GM12878 (cell line): Measurements from ENCODE around the gene ZBTB5. TPM values are rescaled to one million over a fixed set of nuclear protein-coding genes. Genes with fewer than 3 reads are reported as not detected.

ENCODE experiments used
- ATAC-seq: fragments of 200-7000 bp; cut with Tn5 transposase; 3 replicates; pipeline ENCODE4 v1.9.1; 2020; ENCODE audit warnings: mild to moderate bottlenecking, moderate library complexity
- BruUV-seq: library from RNA; stranded (reverse); fragments of 400-500 nt; replicated peaks from 2 replicates; lab custom pipeline; 2021; lab: Mats Ljungman, UMichigan
- CTCF ChIA-PET: fragments of 300-600 bp; sonication (Branson Sonifier 250); formaldehyde crosslinking; extraction: SDS; loops from one replicate; lab custom pipeline; 2021; ENCODE audit warnings: inconsistent platforms; lab: Yijun Ruan, JAX
- POLR2A ChIA-PET: fragments of 350-600 bp; formaldehyde crosslinking; extraction: SDS; loops from one replicate; lab custom pipeline; 2021; ENCODE audit warnings: inconsistent platforms; lab: Charles Lee
- RAD21 ChIA-PET: fragments of 300-600 bp; sonication (Branson Sonifier 250); formaldehyde crosslinking; loops from one replicate; lab custom pipeline; 2023; ENCODE audit warnings: antibody characterized with exemption; ENCODE audit not compliant: unreplicated experiment; lab: Charles Lee
- SMC1A ChIA-PET: fragments of 300-600 bp; sonication (Branson Sonifier 250); formaldehyde crosslinking; loops from one replicate; lab custom pipeline; 2023; ENCODE audit not compliant: unreplicated experiment, uncharacterized antibody; lab: Charles Lee
- DNase-seq: peaks from one replicate; pipeline ENCODE4 v3.0.0-alpha.2; 2011; ENCODE audit warnings: low read depth, low spot score
- FAIRE-seq: peaks from 3 replicates; lab custom pipeline; 2011; peaks lifted over from hg19 to GRCh38; lab: Jason Lieb, UNC
- H2AFZ ChIP-seq: 2 replicates; pipeline ENCODE4 v1.6.0; 2011; ENCODE audit warnings: low read depth, low read length, control low read depth; ENCODE audit not compliant: control insufficient read depth
- H3K27ac ChIP-seq: 2 replicates; pipeline ENCODE4 v1.5.1; 2011; ENCODE audit warnings: control low read depth; ENCODE audit not compliant: control insufficient read depth, insufficient read depth
- H3K27me3 ChIP-seq, 2 experiments: replicated peaks in 1 of 2; 2 replicates each; pipeline versions ENCODE4 v1.6.0 to v1.6.1; 2011; ENCODE audit warnings: low read length in 1 of 2; ENCODE audit not compliant: control insufficient read depth in 2 of 2, insufficient read depth in 2 of 2
- H3K36me3 ChIP-seq, 2 experiments: 2 replicates each; pipeline ENCODE4 v1.5.1; 2011; ENCODE audit warnings: low read length in 1 of 2; ENCODE audit not compliant: control insufficient read depth in 2 of 2, insufficient read depth in 2 of 2
- H3K4me1 ChIP-seq: 2 replicates; pipeline ENCODE4 v1.6.1; 2011; ENCODE audit warnings: mild to moderate bottlenecking, low read length, moderate library complexity, mixed read lengths; ENCODE audit not compliant: control insufficient read depth, insufficient read depth
- H3K4me2 ChIP-seq: 2 replicates; pipeline ENCODE4 v1.6.0; 2011; ENCODE audit warnings: control low read depth; ENCODE audit not compliant: control insufficient read depth, insufficient read depth
- H3K4me3 ChIP-seq: fragments of 200-600 bp; sonication (generic); 2 replicates; pipeline ENCODE4 v1.5.1; 2016
- H3K79me2 ChIP-seq: 2 replicates; pipeline ENCODE4 v1.6.0; 2011; ENCODE audit warnings: low read length; ENCODE audit not compliant: control insufficient read depth, insufficient read depth
- H3K9ac ChIP-seq: 2 replicates; pipeline ENCODE4 v1.8.0; 2011; ENCODE audit warnings: low read length, control low read depth, mixed read lengths; ENCODE audit not compliant: control insufficient read depth, insufficient read depth
- H3K9me3 ChIP-seq: replicated peaks from 3 replicates; pipeline ENCODE4 v1.5.1; 2011; ENCODE audit warnings: mild to moderate bottlenecking, low read length; ENCODE audit not compliant: control insufficient read depth, insufficient read depth
- H4K20me1 ChIP-seq: 2 replicates; pipeline ENCODE4 v1.6.0; 2011; ENCODE audit not compliant: control insufficient read depth, insufficient read depth
- BHLHE40 ChIP-seq, 2 experiments: fragments of 450-650 bp in 1 of 2; IDR thresholded peaks; 2 replicates each; pipeline ENCODE4 v1.6.1; 2011 to 2017; ENCODE audit warnings: low read depth in 2 of 2, borderline replicate concordance in 1 of 2, improper control_type of control experiment in 1 of 2, low read length in 1 of 2, mild to moderate bottlenecking in 1 of 2
- BMI1 ChIP-seq: fragments of 450-650 bp; IDR thresholded peaks from 2 replicates; pipeline ENCODE4 v1.6.1; 2016; ENCODE audit warnings: mild to moderate bottlenecking, moderate library complexity, borderline replicate concordance
- CEBPB ChIP-seq, 2 experiments: fragments of 150-350 bp in 1 of 2; IDR thresholded peaks; 2 replicates each; pipeline ENCODE4 v1.6.1; 2012 to 2014; ENCODE audit warnings: low read depth in 2 of 2, low read length in 2 of 2, borderline replicate concordance in 1 of 2, inconsistent platforms in 1 of 2
- CREB1 ChIP-seq: IDR thresholded peaks from 2 replicates; pipeline ENCODE4 v1.6.1; 2012; ENCODE audit warnings: low read depth, mild to moderate bottlenecking, inconsistent platforms
- EED ChIP-seq: sonication (generic); IDR thresholded peaks from 2 replicates; pipeline ENCODE4 v1.6.1; 2016; ENCODE audit warnings: antibody characterized with exemption, low read depth
- EGR1 ChIP-seq, 2 experiments: IDR thresholded peaks; 1 replicate in 1 of 2; 2 replicates in 1 of 2; pipeline ENCODE4 v1.6.1; 2011 to 2012; ENCODE audit warnings: low read depth in 2 of 2, low read length in 2 of 2, borderline replicate concordance in 1 of 2, mild to moderate bottlenecking in 1 of 2, moderate library complexity in 1 of 2
- ETV6 ChIP-seq, 2 experiments: fragments of 450-650 bp in 1 of 2; IDR thresholded peaks in 1 of 2; conservative IDR thresholded peaks in 1 of 2; 2 replicates each; pipeline ENCODE4 v1.6.1; 2014; ENCODE audit warnings: antibody characterized with exemption in 1 of 2, borderline replicate concordance in 1 of 2, low read depth in 1 of 2, mild to moderate bottlenecking in 1 of 2, moderate library complexity in 1 of 2
- HCFC1 ChIP-seq: fragments of 150-350 bp; IDR thresholded peaks from 2 replicates; pipeline ENCODE4 v1.6.1; 2014; ENCODE audit warnings: low read length
- NFXL1 ChIP-seq: fragments of 450-650 bp; IDR thresholded peaks from 2 replicates; pipeline ENCODE4 v1.6.1; 2017; ENCODE audit warnings: antibody characterized with exemption, mild to moderate bottlenecking, borderline replicate concordance
- NFYA ChIP-seq: IDR thresholded peaks from 2 replicates; pipeline ENCODE4 v1.6.1; 2011; ENCODE audit warnings: low read depth, mild to moderate bottlenecking, low read length, improper control_type of control experiment, borderline replicate concordance
- PAX8 ChIP-seq: fragments of 450-650 bp; IDR thresholded peaks from 2 replicates; pipeline ENCODE4 v1.6.1; 2017; ENCODE audit warnings: mild to moderate bottlenecking, moderate library complexity
- RBBP5 ChIP-seq: fragments of 200-600 bp; sonication (generic); conservative IDR thresholded peaks from 2 replicates; pipeline ENCODE4 v1.6.1; 2016
- SIN3A ChIP-seq: IDR thresholded peaks from 2 replicates; pipeline ENCODE4 v1.6.1; 2012; ENCODE audit warnings: low read depth, low read length, improper control_type of control experiment
- SIX5 ChIP-seq: IDR thresholded peaks from 2 replicates; pipeline ENCODE4 v1.6.1; 2011; ENCODE audit warnings: mild to moderate bottlenecking, low read depth, low read length, moderate library complexity; ENCODE audit not compliant: severe bottlenecking
- WGBS: methylation state at CpG from one replicate; pipeline ENCODE4 v1.1.6; 2016; ENCODE audit warnings: low lambda C conversion rate; ENCODE audit not compliant: insufficient replicate concordance, insufficient coverage; ENCODE audit errors: missing lambda C conversion rate; 5-methylcytosine and 5-hydroxymethylcytosine counted together
- in situ Hi-C: fragments of 300-500 bp; cut with MboI; formaldehyde crosslinking; loops from 9 replicates; pipeline ENCODE4 v1.14.3; 2018; ENCODE audit warnings: mixed read lengths
- intact Hi-C: fragments of 100-400 bp; cut with micrococcal nuclease; formaldehyde crosslinking; loops from one replicate; pipeline ENCODE4 v1.14.2; 2022; ENCODE audit not compliant: unreplicated experiment
- polyA plus RNA-seq, 11 experiments: library from polyadenylated mRNA; depleted of rRNA in 4 of 11; unstranded in 6 of 11; stranded (reverse) in 5 of 11; fragments of >200 nt; fragmentation: Nextera tagmentation in 4 of 11; fragmentation: Illumina TruSeq in 1 of 11; extraction: Ambion mirVana in 4 of 11; extraction: Trizol in 1 of 11; gene quantifications; 1 replicate in 1 of 11; 2 replicates in 10 of 11; pipeline versions ENCODE4 v1.2.1 to v1.2.3, GENCODE V29; 2011 to 2016; ENCODE audit warnings: inconsistent platforms in 2 of 11, missing spikeins in 2 of 11, low read depth in 1 of 11
- total RNA-seq, 4 experiments: library from RNA; depleted of rRNA in 3 of 4; stranded (reverse); fragments of >200 nt in 3 of 4; fragmentation: Illumina TruSeq in 1 of 4; extraction: Trizol in 1 of 4; gene quantifications; 2 replicates each; pipeline versions ENCODE4 v1.2.1 to v1.2.3, GENCODE V29; 2013 to 2021
- TF ChIP-seq, protein P1 (sequence below): fragments of 450-650 bp; IDR thresholded peaks from 2 replicates; pipeline ENCODE4 v1.6.1; 2017; ENCODE audit warnings: low read depth, mild to moderate bottlenecking, moderate library complexity

ZBTB5 gene
- total and polyA plus RNA-seq, 10 of the 15 experiments (the other 5 are each of a cell fraction or from before 2014, with no cell fraction given): 1.4 to 32.5 (median 12.1) TPM

DNA sequence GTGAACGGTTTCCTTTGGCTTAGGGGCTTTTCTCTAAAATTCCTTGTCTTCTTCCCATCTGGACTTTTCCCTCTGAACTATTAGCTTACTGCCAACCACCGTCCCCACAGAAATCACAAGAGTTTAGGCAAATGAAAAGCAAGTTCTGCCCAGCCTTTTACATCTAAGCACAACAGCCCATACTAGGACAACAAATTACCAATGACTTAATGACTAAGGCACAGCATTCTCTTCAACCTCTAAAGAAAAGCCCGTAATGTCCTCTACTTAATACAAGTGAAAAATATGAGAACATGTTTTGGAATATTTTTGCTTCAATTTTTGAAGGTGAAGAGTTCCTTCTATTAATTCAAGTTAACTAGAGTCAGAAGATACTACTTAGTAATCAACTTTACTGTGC, 1.2 kb downstream of the ZBTB5 start:
- FAIRE-seq: no peak
- H3K9me3 ChIP-seq: no peaks in the 10 kb centered on the region
- H3K27ac ChIP-seq: peak overlapping the region; percentile 92
- WGBS: 0% methylated on average over 3 of the region's 3 CpGs
- intact Hi-C loops: loop anchor here (2.0 to 10.0 kb wide), 2 partner anchors 53 to 601 kb away; partner anchors contain the start of gene SHB
- 0 out of 2 replicates have a peak, but pooled peaks have one; percentile 8 for TF ChIP-seq BMI1
- TF ChIP-seq NFXL1: no peak
- H3K4me1 ChIP-seq: no peaks in the 10 kb centered on the region
- peak overlapping the region; percentile 84 for H3K4me3 ChIP-seq
- in situ Hi-C loops: no loop called here
- no peaks in the 10 kb centered on the region for H3K36me3 ChIP-seq
- peaks cover 56% of the 10 kb centered on the region for H3K79me2 ChIP-seq
- SMC1A ChIA-PET: interaction anchor here (1.3 to 3.9 kb wide), 5 partner anchors 11 to 90 kb away, joined by 3 to 33 read pairs (median 5); no protein-coding TSS in a partner anchor
- TSS peak; percentile 67 for BruUV-seq
- CTCF ChIA-PET: interaction anchor here (1.3 to 1.9 kb wide), 5 partner anchors 40 to 591 kb away, joined by 3 to 9 read pairs (median 4); no protein-coding TSS in a partner anchor
- H3K4me2 ChIP-seq: peak overlapping the region; percentile 85
- H3K9ac ChIP-seq: peak overlapping the region; percentile 95
- RAD21 ChIA-PET: interaction anchor here (0.9 to 3.1 kb wide), 6 partner anchors 11 to 437 kb away, joined by 3 to 12 read pairs (median 4); no protein-coding TSS in a partner anchor
- ATAC-seq: no peak
- POLR2A ChIA-PET: interaction anchor here (0.7 to 4.9 kb wide), 8 partner anchors 10 to 437 kb away, joined by 3 to 28 read pairs (median 4); partner anchors contain the start of genes GRHPR and POLR1E
- no peak for DNase-seq
- H4K20me1 ChIP-seq: no peaks in the 10 kb centered on the region
- H3K27me3 ChIP-seq: no peaks in the 10 kb centered on the region
- no peak overlapping the region for H2AFZ ChIP-seq

DNA sequence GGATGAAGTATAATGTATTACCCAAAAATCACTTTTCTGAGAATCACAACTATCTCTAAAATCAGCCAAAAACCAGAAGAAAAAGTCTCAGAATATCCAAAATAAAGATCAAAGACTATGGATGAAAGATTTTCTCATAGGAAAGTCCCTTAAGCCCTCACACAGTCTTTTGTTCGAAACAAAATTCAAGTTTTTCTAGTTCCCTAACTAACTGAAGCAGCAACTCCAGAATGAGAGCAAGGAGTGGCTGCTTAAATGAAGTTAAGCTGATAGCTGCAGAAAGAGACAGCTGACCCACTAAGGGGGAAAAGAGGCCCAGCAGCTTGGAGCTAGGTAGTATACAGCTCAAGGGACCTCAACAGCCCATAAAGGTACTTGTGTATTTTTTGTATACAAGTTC, 8.4 kb downstream of the ZBTB5 start:
- in situ Hi-C loops (no loop called here), intact Hi-C loops (no loop called here)
- ChIA-PET CTCF (interaction anchor here (0.8 to 1.7 kb wide), 5 partner anchors 33 to 584 kb away, joined by 3 to 6 read pairs (median 4); no protein-coding TSS in a partner anchor), SMC1A (interaction anchor here (0.8 to 1.6 kb wide), 4 partner anchors 14 to 43 kb away, joined by 3 to 5 read pairs (median 3); partner anchors contain the start of gene POLR1E), POLR2A (interaction anchor here (0.9 to 1.1 kb wide), 2 partner anchors 43 to 135 kb away, joined by 3 read pairs; partner anchors contain the start of gene TOMM5), RAD21 (interaction anchor here (0.6 to 1.4 kb wide), 3 partner anchors 39 to 46 kb away, joined by 3 read pairs; no protein-coding TSS in a partner anchor)
- Histone ChIP-seq H3K4me3 (no peak overlapping the region), H3K9ac (0 out of 2 replicates have a peak overlapping the region, but pooled peaks have one; percentile 17), H3K79me2 (peaks cover 79% of the 10 kb centered on the region), H3K36me3 (peaks cover 0 to 7% of the 10 kb centered on the region in 2 experiments; a peak in 2 of 4 replicates), H3K4me1 (peaks cover 13% of the 10 kb centered on the region), H4K20me1 (no peaks in the 10 kb centered on the region), H3K27ac (peak overlapping the region; percentile 71), H2AFZ (no peak overlapping the region), H3K27me3 (no peaks in the 10 kb centered on the region), H3K9me3 (no peaks in the 10 kb centered on the region; the same call in 2 of the 3 replicates), H3K4me2 (peak overlapping the region; percentile 72)
- TF ChIP-seq BHLHE40 (IDR thresholded peaks at IDR 0.05; ENCODE audit: borderline replicate concordance in 1 of 2, low read depth in 2 of 2, low read length in 1 of 2) (no peak), RBBP5 (no peak), ETV6 (conservative IDR thresholded peaks at IDR 0.05 in 1 of 2, IDR thresholded peaks at IDR 0.05 in 1 of 2; ENCODE audit: borderline replicate concordance in 1 of 2, low read depth in 1 of 2) (no peak), NFYA (no peak), HCFC1 (no peak), EGR1 (IDR thresholded peaks at IDR 0.05; ENCODE audit: borderline replicate concordance in 1 of 2, low read depth in 2 of 2, low read length in 2 of 2) (no peak), SIN3A (no peak), CREB1 (no peak), CEBPB (IDR thresholded peaks at IDR 0.05; ENCODE audit: borderline replicate concordance in 1 of 2, low read depth in 2 of 2, low read length in 2 of 2) (no peak), SIX5 (no peak), PAX8 (no peak), EED (no peak)
- TF ChIP-seq, protein P1, sequence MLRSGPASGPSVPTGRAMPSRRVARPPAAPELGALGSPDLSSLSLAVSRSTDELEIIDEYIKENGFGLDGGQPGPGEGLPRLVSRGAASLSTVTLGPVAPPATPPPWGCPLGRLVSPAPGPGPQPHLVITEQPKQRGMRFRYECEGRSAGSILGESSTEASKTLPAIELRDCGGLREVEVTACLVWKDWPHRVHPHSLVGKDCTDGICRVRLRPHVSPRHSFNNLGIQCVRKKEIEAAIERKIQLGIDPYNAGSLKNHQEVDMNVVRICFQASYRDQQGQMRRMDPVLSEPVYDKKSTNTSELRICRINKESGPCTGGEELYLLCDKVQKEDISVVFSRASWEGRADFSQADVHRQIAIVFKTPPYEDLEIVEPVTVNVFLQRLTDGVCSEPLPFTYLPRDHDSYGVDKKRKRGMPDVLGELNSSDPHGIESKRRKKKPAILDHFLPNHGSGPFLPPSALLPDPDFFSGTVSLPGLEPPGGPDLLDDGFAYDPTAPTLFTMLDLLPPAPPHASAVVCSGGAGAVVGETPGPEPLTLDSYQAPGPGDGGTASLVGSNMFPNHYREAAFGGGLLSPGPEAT: no peak
- 48% methylated on average over 1 of the region's 1 CpG for WGBS
- FAIRE-seq (no peak), DNase-seq (no peak), ATAC-seq (peak; percentile 50)
- BruUV-seq: no TSS peak
